GM08714 (cell line): ENCODE results near the gene MCCC1.

Source experiments
- H3K4me3 ChIP-seq: fragments of 200-500 bp; sonication (Bioruptor generic); 2 replicates; pipeline ENCODE4 v1.5.1; 2014; ENCODE audit warnings: mild to moderate bottlenecking, low read length, inconsistent platforms
- ZNF274 ChIP-seq: IDR thresholded peaks from 2 replicates; pipeline ENCODE4 v1.6.1; 2012; ENCODE audit warnings: mild to moderate bottlenecking, low read depth, low read length

MCCC1 gene

GRCh38 chr3:183044547-183045229 lies 54.6 kb downstream of the MCCC1 start:
- TF ChIP-seq ZNF274, result no peak
- no peak overlapping the region; the same call in 1 of the 2 replicates for H3K4me3 ChIP-seq

GRCh38 chr3:183038757-183039156 lies 60.5 kb downstream of the MCCC1 start:
- no peak overlapping the region for H3K4me3 ChIP-seq
- TF ChIP-seq ZNF274, result no peak

- no peak for TF ChIP-seq ZNF274
- no peak overlapping the region for H3K4me3 ChIP-seq
These were observed 61.1 kb downstream of the MCCC1 start for GRCh38 chr3:183038221-183038620.

GRCh38 chr3:183033746-183034145 lies 65.5 kb downstream of the MCCC1 start:
- no peak for TF ChIP-seq ZNF274

GRCh38 chr3:183032880-183033555 lies 66.3 kb downstream of the MCCC1 start:
- H3K4me3 ChIP-seq, result no peak overlapping the region
- no peak for TF ChIP-seq ZNF274

More at GRCh38 chr3:183033746-183034145, 65.5 kb downstream of the MCCC1 start:
- H3K4me3 ChIP-seq, result no peak overlapping the region

- no peak overlapping the region for H3K4me3 ChIP-seq
- no peak for TF ChIP-seq ZNF274
These were observed 67.5 kb downstream of the MCCC1 start for GRCh38 chr3:183031826-183032225.

GRCh38 chr3:183028416-183028815 lies 70.9 kb downstream of the MCCC1 start:
- TF ChIP-seq ZNF274, result no peak
- no peak overlapping the region for H3K4me3 ChIP-seq

- no peak for TF ChIP-seq ZNF274
- H3K4me3 ChIP-seq, result no peak overlapping the region
These were observed 72.0 kb downstream of the MCCC1 start for GRCh38 chr3:183027276-183027675.

- no peak for TF ChIP-seq ZNF274
- H3K4me3 ChIP-seq, result no peak overlapping the region
These were observed 76.3 kb downstream of the MCCC1 start for GRCh38 chr3:183022936-183023516.

- no peak overlapping the region for H3K4me3 ChIP-seq
- TF ChIP-seq ZNF274, result no peak
These were observed 80.7 kb downstream of the MCCC1 start for GRCh38 chr3:183018421-183019192.

- H3K4me3 ChIP-seq, result no peak overlapping the region
- no peak for TF ChIP-seq ZNF274
These were observed 84.1 kb downstream of the MCCC1 start for GRCh38 chr3:183015185-183015584.

- H3K4me3 ChIP-seq, result no peak overlapping the region
- TF ChIP-seq ZNF274, result no peak
These were observed 85.4 kb downstream of the MCCC1 start for GRCh38 chr3:183013856-183014255.

- H3K4me3 ChIP-seq, result no peak overlapping the region
- TF ChIP-seq ZNF274, result no peak
These were observed 86.2 kb downstream of the MCCC1 start for GRCh38 chr3:183013074-183013473.

GRCh38 chr3:183008800-183009199 lies 90.5 kb downstream of the MCCC1 start:
- TF ChIP-seq ZNF274, result no peak

More at GRCh38 chr3:183008800-183009199, 90.5 kb downstream of the MCCC1 start:
- H3K4me3 ChIP-seq, result no peak overlapping the region
